ENCODE results near the gene ATP11B. TPM values are rescaled to one million over a fixed set of nuclear protein-coding genes. Genes with fewer than 3 reads are reported as not detected.

The ATP11B gene
- total and polyA plus RNA-seq, 10 of the 15 experiments (the other 5 are each of a cell fraction or from before 2014, with no cell fraction given): 10.3 to 66.9 (median 36.7) TPM

GRCh38 chr3:182957676-182958266, 164.5 kb downstream of the ATP11B start:
- no peaks in the 10 kb centered on the region; the same call in 1 of the 2 replicates for H3K4me1 ChIP-seq (ENCODE audit: control insufficient read depth, insufficient read depth, low read length)
- no peak overlapping the region for H3K4me2 ChIP-seq (ENCODE audit: control insufficient read depth, insufficient read depth)
- H3K4me3 ChIP-seq: no peak overlapping the region
- ATAC-seq (no peak), FAIRE-seq (no peak), DNase-seq (ENCODE audit: low read depth, low spot score) (no peak)
- ChIA-PET SMC1A (ENCODE audit: uncharacterized antibody, unreplicated experiment) (interaction anchor here (1.2 kb wide), 1 partner anchor 141 kb away, joined by 3 read pairs; no protein-coding TSS in a partner anchor), RAD21 (ENCODE audit: unreplicated experiment) (no interaction called here), POLR2A (no interaction called here), CTCF (interaction anchor here (0.6 kb wide), 1 partner anchor 22 kb away, joined by 3 read pairs; no protein-coding TSS in a partner anchor)
- no peak for TF ChIP-seq RELA (IDR thresholded peaks at IDR 0.05; ENCODE audit: borderline replicate concordance, partially characterized antibody)
- no peak for TF ChIP-seq CEBPZ (IDR thresholded peaks at IDR 0.05; ENCODE audit: low read depth, low read length)
- no peak for TF ChIP-seq FOXK2 (IDR thresholded peaks at IDR 0.05)
- no peak for TF ChIP-seq IKZF2 (IDR thresholded peaks at IDR 0.05)
- no peak for TF ChIP-seq HCFC1 (IDR thresholded peaks at IDR 0.05; ENCODE audit: low read length)
- TF ChIP-seq STAT1 (conservative IDR thresholded peaks at IDR 0.05): no peak
- no peak for TF ChIP-seq BMI1 (IDR thresholded peaks at IDR 0.05; ENCODE audit: borderline replicate concordance)
- no peak for TF ChIP-seq ATF7 (IDR thresholded peaks at IDR 0.05; ENCODE audit: low read depth)
- no peak for TF ChIP-seq CHD4 (IDR thresholded peaks at IDR 0.05)
- TF ChIP-seq JUNB (IDR thresholded peaks at IDR 0.05): no peak
- no peaks in the 10 kb centered on the region for H3K79me2 ChIP-seq (ENCODE audit: control insufficient read depth, insufficient read depth, low read length)
- no peaks in the 10 kb centered on the region for H3K9me3 ChIP-seq (replicated peaks; ENCODE audit: control insufficient read depth, insufficient read depth, low read length)
- peaks cover 4 to 5% of the 10 kb centered on the region in 2 experiments; a peak in 3 of 4 replicates for H3K36me3 ChIP-seq (ENCODE audit: control insufficient read depth in 2 of 2, insufficient read depth in 2 of 2, low read length in 1 of 2)
- whole genome bisulfite sequencing (ENCODE audit: insufficient coverage, insufficient replicate concordance, low lambda C conversion rate, missing lambda C conversion rate): 82% methylated on average over 4 of the region's 4 CpGs
- H4K20me1 ChIP-seq (ENCODE audit: control insufficient read depth, insufficient read depth): no peaks in the 10 kb centered on the region
- no peak overlapping the region for H3K9ac ChIP-seq (ENCODE audit: control insufficient read depth, insufficient read depth, low read length)
- no peak overlapping the region for H2AFZ ChIP-seq (ENCODE audit: control insufficient read depth, low read depth, low read length)
- no TSS peak for BruUV-seq (replicated peaks)
- no peak overlapping the region for H3K27ac ChIP-seq (ENCODE audit: control insufficient read depth, insufficient read depth)
- H3K27me3 ChIP-seq (replicated peaks in 1 of 2; ENCODE audit: control insufficient read depth in 2 of 2, insufficient read depth in 2 of 2, low read length in 1 of 2): no peaks in the 10 kb centered on the region
- in situ Hi-C loops (cut with MboI): no loop called here
- intact Hi-C loops (cut with micrococcal nuclease; ENCODE audit: unreplicated experiment): no loop called here
